GM12891 (cell line): ENCODE results near the gene TMIGD2.
A peak's percentile ranks its signal among the peaks of the same experiment; 100 is the strongest.
"Not testable (repeated sequence)": the region's sequence is repeated elsewhere in the genome, so short reads cannot be mapped to it uniquely, and the experiment has no call there.

Source experiments
- DNase-seq: peaks from one replicate; pipeline ENCODE4 v3.0.0; 2011; ENCODE audit warnings: low spot score; ENCODE audit not compliant: insufficient read length
- FAIRE-seq: peaks from 2 replicates; lab custom pipeline; 2011; peaks lifted over from hg19 to GRCh38; lab: Jason Lieb, UNC
- PAX5 ChIP-seq: IDR thresholded peaks from 2 replicates; pipeline ENCODE4 v1.6.1; 2011; ENCODE audit warnings: low read length, moderate library complexity, mild to moderate bottlenecking; ENCODE audit not compliant: insufficient read depth, severe bottlenecking
- POLR2A ChIP-seq: IDR thresholded peaks from 2 replicates; pipeline ENCODE4 v1.6.1; 2011; ENCODE audit warnings: low read depth, low read length, control low read depth
- POLR2AphosphoS5 ChIP-seq: IDR thresholded peaks from 2 replicates; pipeline ENCODE4 v1.6.1; 2011; ENCODE audit warnings: low read depth, low read length, control low read depth
- POU2F2 ChIP-seq: IDR thresholded peaks from 2 replicates; pipeline ENCODE4 v1.6.1; 2011; ENCODE audit warnings: low read depth, mild to moderate bottlenecking, control low read depth, low read length, moderate library complexity
- SPI1 ChIP-seq: IDR thresholded peaks from 2 replicates; pipeline ENCODE4 v1.6.1; 2011; ENCODE audit warnings: low read depth, low read length, control low read depth
- TAF1 ChIP-seq: IDR thresholded peaks from 2 replicates; pipeline ENCODE4 v1.6.1; 2011; ENCODE audit warnings: low read depth, low read length, control low read depth

The TMIGD2 gene

GRCh38 chr19:4342314-4342614 is 40.1 kb upstream of the TMIGD2 start:
- TF ChIP-seq TAF1, result no peak
- TF ChIP-seq SPI1, result 0 out of 2 replicates have a peak, but pooled peaks have one; percentile 30
- FAIRE-seq (no peak), DNase-seq (no peak)

GRCh38 chr19:4338441-4339355 is 36.5 kb upstream of the TMIGD2 start, which contains the start of gene STAP2:
TSS of gene STAP2 (minus strand) at chr19:4338827. CDS start at chr19:4338753, 74 bp downstream.
- TF ChIP-seq POLR2A (peak; percentile 53; the same call in 1 of the 2 replicates), TAF1 (0 out of 2 replicates have a peak, but pooled peaks have one; percentile 26), SPI1 (no peak)
- FAIRE-seq, result no peak
- no peak for DNase-seq

GRCh38 chr19:4337906-4338440 is 35.8 kb upstream of the TMIGD2 start:
- TF ChIP-seq POLR2A (no peak), TAF1 (no peak)
- no peak for DNase-seq
- FAIRE-seq, result peak; percentile 72

- FAIRE-seq (peak; percentile 9), DNase-seq (no peak)
- TF ChIP-seq POLR2A (no peak), PAX5 (no peak), POLR2AphosphoS5 (no peak), POU2F2 (no peak), TAF1 (no peak)
These were observed 32.9 kb upstream of the TMIGD2 start for GRCh38 chr19:4334929-4335570.

- DNase-seq (no peak), FAIRE-seq (no peak)
- TF ChIP-seq POU2F2, result no peak
- no peak for TF ChIP-seq POLR2AphosphoS5
- TF ChIP-seq SPI1, result no peak
- no peak for TF ChIP-seq PAX5
- TF ChIP-seq TAF1, result no peak
- no peak for TF ChIP-seq POLR2A
These were observed 27.7 kb upstream of the TMIGD2 start for GRCh38 chr19:4329858-4330257.

- FAIRE-seq, DNase-seq: not testable (repeated sequence)
These were observed 26.9 kb upstream of the TMIGD2 start for GRCh38 chr19:4328991-4329681.

GRCh38 chr19:4328243-4328990 is 26.2 kb upstream of the TMIGD2 start:
- peak; percentile 97 for FAIRE-seq
- TF ChIP-seq PAX5 (no peak), POLR2AphosphoS5 (0 out of 2 replicates have a peak, but pooled peaks have one; percentile 54), POU2F2 (no peak), SPI1 (no peak), TAF1 (no peak), POLR2A (peak; percentile 19; the same call in 1 of the 2 replicates)
- peak; percentile 94 for DNase-seq

- no peak for FAIRE-seq
- TF ChIP-seq TAF1 (no peak), POU2F2 (no peak), SPI1 (no peak), POLR2A (no peak), POLR2AphosphoS5 (no peak), PAX5 (no peak)
- no peak for DNase-seq
These were observed 25.7 kb upstream of the TMIGD2 start for GRCh38 chr19:4327877-4328242.

GRCh38 chr19:4327252-4327876 is 25.2 kb upstream of the TMIGD2 start:
- FAIRE-seq (peak; percentile 58), DNase-seq (no peak)

More at GRCh38 chr19:4327252-4327876, 25.2 kb upstream of the TMIGD2 start:
- TF ChIP-seq PAX5 (no peak), POU2F2 (no peak), SPI1 (no peak), TAF1 (no peak)
